Progenitor cell of endocrine pancreas (in vitro differentiated cells): ENCODE measurements around the gene ACSF3. TPM values are rescaled to one million over a fixed set of nuclear protein-coding genes. Genes with fewer than 3 reads are reported as not detected.

Experiments
- DNase-seq: peaks from one replicate; pipeline ENCODE4 v3.0.0; 2021; ENCODE audit warnings: low spot score; ENCODE audit not compliant: unreplicated experiment
- H3K27ac Mint-ChIP-seq: 2 replicates; pipeline ENCODE4 v1.8.0; 2021; ENCODE audit warnings: mild to moderate bottlenecking, moderate library complexity, mixed read lengths
- H3K27me3 Mint-ChIP-seq: 2 replicates; pipeline ENCODE4 v1.8.0; 2021; ENCODE audit warnings: mixed read lengths
- H3K36me3 Mint-ChIP-seq: 2 replicates; pipeline ENCODE4 v1.8.0; 2022; ENCODE audit warnings: mixed read lengths; ENCODE audit not compliant: insufficient read depth
- H3K4me1 Mint-ChIP-seq: 2 replicates; pipeline ENCODE4 v1.8.0; 2021; ENCODE audit warnings: low read depth, mixed read lengths
- H3K4me3 Mint-ChIP-seq: 2 replicates; pipeline ENCODE4 v1.8.0; 2021; ENCODE audit warnings: low read depth, mild to moderate bottlenecking, moderate library complexity, mixed read lengths
- H3K9me3 Mint-ChIP-seq: 2 replicates; pipeline ENCODE4 v1.8.0; 2021; ENCODE audit warnings: low read depth, mixed read lengths
- total RNA-seq: library from RNA; stranded (reverse); gene quantifications from 2 replicates; pipeline ENCODE4 v1.2.1, GENCODE V29; 2021
- TF ChIP-seq, protein P1 (sequence below): fragments of 200-600 bp; sonication (generic); IDR thresholded peaks from one replicate; pipeline ENCODE4 v1.5.0; 2021; ENCODE audit warnings: antibody characterized with exemption, mild to moderate bottlenecking; ENCODE audit not compliant: unreplicated experiment

The ACSF3 gene
- total RNA-seq, 1 donor from 2014 or later = 31.3 TPM

DNA sequence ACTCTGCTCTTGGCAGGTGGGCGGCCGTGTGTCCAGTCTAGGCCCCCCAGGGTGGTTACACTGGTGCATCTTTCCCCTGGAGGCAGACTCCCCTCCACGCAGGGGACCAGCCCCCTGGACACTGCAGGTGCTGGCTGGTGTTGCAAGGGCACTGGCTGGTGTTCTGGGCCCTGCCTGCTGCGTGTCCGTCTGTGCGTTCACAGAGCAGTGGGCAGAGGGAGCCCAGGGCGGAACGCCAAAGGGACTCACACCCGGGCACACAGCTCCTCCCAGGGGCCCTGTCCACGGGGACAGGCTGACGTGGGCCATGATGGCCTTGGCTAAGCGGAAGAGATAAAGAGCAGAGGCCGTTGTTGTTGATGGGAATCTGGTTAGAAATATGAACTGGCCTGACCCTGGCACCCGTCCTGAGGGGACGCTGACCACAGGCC lies 27.3 kb downstream of the ACSF3 start:
- no peak for DNase-seq
- H3K36me3 Mint-ChIP-seq = peaks cover 21% of the 10 kb centered on the region
- no peak overlapping the region for H3K4me3 Mint-ChIP-seq
- TF ChIP-seq, protein P1, sequence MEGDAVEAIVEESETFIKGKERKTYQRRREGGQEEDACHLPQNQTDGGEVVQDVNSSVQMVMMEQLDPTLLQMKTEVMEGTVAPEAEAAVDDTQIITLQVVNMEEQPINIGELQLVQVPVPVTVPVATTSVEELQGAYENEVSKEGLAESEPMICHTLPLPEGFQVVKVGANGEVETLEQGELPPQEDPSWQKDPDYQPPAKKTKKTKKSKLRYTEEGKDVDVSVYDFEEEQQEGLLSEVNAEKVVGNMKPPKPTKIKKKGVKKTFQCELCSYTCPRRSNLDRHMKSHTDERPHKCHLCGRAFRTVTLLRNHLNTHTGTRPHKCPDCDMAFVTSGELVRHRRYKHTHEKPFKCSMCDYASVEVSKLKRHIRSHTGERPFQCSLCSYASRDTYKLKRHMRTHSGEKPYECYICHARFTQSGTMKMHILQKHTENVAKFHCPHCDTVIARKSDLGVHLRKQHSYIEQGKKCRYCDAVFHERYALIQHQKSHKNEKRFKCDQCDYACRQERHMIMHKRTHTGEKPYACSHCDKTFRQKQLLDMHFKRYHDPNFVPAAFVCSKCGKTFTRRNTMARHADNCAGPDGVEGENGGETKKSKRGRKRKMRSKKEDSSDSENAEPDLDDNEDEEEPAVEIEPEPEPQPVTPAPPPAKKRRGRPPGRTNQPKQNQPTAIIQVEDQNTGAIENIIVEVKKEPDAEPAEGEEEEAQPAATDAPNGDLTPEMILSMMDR = no peak
- H3K27ac Mint-ChIP-seq = no peak overlapping the region
- H3K27me3 Mint-ChIP-seq = no peaks in the 10 kb centered on the region
- peaks cover 4% of the 10 kb centered on the region for H3K9me3 Mint-ChIP-seq
- no peaks in the 10 kb centered on the region for H3K4me1 Mint-ChIP-seq

DNA sequence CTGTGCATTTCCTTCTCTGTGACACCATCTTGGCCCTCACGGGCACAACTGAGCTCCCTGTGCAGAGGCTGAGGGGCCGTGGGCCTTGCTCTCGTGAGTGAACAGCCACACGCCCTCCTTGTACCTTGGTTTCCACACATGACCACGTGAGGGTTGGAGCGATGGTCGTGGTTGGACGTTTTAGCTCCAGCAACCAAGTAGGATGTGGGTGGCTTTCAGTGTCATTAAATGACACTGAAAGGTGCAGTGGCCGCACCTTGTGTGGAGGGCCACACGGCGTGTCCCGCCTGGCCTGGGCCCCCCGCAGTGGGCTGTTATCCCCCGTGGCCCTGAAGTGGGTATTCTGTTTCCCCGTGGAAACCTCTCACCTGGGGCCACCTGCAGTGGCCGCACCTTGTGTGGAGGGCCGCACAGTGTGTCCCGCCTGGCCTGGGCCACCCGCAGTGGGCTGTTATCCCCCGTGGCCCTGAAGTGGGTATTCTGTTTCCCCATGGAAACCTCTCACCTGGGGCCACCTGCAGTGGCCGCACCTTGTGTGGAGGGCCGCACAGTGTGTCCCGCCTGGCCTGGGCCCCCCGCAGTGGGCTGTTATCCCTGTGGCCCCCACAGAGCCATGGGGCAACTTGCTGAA lies 28.2 kb downstream of the ACSF3 start:
- H3K9me3 Mint-ChIP-seq = peaks cover 4% of the 10 kb centered on the region
- no peak for DNase-seq
- H3K36me3 Mint-ChIP-seq = peaks cover 20% of the 10 kb centered on the region
- H3K27me3 Mint-ChIP-seq = no peaks in the 10 kb centered on the region
- no peak overlapping the region for H3K4me3 Mint-ChIP-seq
- TF ChIP-seq, protein P1 = no peak
- H3K27ac Mint-ChIP-seq = no peak overlapping the region
- no peaks in the 10 kb centered on the region for H3K4me1 Mint-ChIP-seq

DNA sequence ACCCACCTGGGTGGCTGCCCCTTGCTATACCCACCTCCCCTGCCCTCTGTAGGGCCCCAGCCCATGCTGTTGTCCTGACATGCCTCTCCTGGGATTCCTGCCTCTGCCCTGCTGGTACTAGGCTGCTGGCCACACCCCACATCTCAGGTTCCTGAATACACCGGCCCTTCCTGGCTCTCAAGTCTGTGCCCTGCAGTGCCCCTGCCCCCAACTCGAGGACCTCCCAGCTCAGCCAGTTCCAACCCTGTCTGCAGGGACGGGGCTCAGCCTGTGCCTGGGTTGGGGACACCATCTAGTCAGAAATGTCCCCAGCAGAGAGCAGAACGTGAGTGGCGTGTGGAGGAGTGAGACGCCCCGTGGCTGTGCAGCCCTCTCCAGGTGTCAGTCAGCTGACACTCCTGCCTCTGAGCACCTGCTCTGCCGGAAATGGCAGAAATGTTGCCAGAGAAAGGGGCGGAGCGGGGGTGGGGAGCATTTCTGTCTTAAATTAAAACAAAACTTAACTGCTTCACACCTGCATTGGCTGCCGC lies 28.7 kb downstream of the ACSF3 start:
- Mint-ChIP-seq H3K27ac (no peak overlapping the region), H3K36me3 (peaks cover 18% of the 10 kb centered on the region), H3K27me3 (no peaks in the 10 kb centered on the region), H3K4me1 (no peaks in the 10 kb centered on the region), H3K9me3 (peaks cover 4% of the 10 kb centered on the region), H3K4me3 (no peak overlapping the region)
- DNase-seq = no peak
- TF ChIP-seq, protein P1 = no peak

DNA sequence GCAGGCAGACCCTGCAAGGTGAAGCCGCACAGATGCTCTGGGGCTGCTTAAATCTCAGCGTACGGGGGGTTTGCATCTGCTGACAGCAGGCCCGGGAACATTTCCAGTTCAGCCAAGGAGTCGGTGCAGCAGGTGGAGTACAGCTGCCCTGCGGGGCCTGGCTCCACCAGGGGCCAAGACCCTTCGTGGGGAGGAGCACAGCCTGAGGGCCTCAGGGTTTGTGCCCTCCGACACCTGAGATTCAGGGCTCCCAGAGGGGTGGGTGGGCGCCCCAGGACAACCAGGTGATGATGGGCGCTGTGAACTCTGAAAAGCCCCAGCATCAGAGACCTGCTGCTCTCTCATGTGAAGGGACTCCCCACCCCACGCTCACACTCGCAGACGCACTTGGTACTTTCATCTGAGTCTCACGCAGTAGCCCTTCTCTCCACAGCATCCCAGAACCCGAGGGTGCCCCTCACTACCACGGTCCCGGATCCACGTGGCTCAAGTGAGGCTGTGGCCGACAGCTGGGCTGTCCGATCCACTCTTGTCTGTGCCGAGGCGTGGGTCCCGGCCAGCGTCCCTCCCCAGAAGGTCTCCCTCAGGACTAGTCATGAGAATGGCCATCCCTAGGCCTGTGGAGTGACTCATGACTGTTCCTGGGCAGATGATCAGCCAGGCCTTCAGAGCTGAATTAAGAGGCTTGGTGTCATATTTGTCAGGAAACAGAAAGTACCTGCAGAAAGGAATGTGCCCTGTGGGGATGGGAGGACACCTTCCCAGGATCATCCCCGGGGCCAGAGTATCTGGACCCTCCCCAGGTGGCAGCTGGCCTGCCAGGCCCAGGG lies 29.6 kb downstream of the ACSF3 start:
- Mint-ChIP-seq H3K27me3 (no peaks in the 10 kb centered on the region), H3K4me1 (no peaks in the 10 kb centered on the region), H3K9me3 (peaks cover 4% of the 10 kb centered on the region), H3K4me3 (no peak overlapping the region), H3K36me3 (peaks cover 17% of the 10 kb centered on the region), H3K27ac (no peak overlapping the region)
- DNase-seq = no peak
- TF ChIP-seq, protein P1 = no peak

DNA sequence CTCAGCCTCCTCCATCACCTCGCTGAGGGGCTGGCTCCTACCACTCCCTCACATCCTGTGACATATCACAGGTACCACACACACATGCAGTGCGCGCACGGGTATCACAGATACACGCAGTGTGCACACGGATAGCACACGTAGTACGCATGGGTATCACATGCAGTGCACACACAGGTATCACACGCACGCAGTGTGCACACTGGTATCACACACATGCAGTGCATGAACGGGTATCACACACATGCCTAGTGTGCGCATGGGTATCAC lies 30.1 kb downstream of the ACSF3 start:
- peaks cover 20% of the 10 kb centered on the region for H3K36me3 Mint-ChIP-seq
- no peaks in the 10 kb centered on the region for H3K4me1 Mint-ChIP-seq
- DNase-seq = no peak
- peaks cover 4% of the 10 kb centered on the region for H3K9me3 Mint-ChIP-seq
- no peak overlapping the region for H3K4me3 Mint-ChIP-seq
- no peak overlapping the region for H3K27ac Mint-ChIP-seq
- TF ChIP-seq, protein P1 = no peak
- no peaks in the 10 kb centered on the region for H3K27me3 Mint-ChIP-seq
